ENCODE measurements around the gene TMEM120B. TPM values are rescaled to one million over a fixed set of nuclear protein-coding genes. Genes with fewer than 3 reads are reported as not detected.
A peak's percentile ranks its signal among the peaks of the same experiment; 100 is the strongest.

The TMEM120B gene
- total and polyA plus RNA-seq, 2 of the 13 experiments (the other 11 are each of a cell fraction or from before 2014, with no cell fraction given): 7.1 to 12.9 TPM

DNA sequence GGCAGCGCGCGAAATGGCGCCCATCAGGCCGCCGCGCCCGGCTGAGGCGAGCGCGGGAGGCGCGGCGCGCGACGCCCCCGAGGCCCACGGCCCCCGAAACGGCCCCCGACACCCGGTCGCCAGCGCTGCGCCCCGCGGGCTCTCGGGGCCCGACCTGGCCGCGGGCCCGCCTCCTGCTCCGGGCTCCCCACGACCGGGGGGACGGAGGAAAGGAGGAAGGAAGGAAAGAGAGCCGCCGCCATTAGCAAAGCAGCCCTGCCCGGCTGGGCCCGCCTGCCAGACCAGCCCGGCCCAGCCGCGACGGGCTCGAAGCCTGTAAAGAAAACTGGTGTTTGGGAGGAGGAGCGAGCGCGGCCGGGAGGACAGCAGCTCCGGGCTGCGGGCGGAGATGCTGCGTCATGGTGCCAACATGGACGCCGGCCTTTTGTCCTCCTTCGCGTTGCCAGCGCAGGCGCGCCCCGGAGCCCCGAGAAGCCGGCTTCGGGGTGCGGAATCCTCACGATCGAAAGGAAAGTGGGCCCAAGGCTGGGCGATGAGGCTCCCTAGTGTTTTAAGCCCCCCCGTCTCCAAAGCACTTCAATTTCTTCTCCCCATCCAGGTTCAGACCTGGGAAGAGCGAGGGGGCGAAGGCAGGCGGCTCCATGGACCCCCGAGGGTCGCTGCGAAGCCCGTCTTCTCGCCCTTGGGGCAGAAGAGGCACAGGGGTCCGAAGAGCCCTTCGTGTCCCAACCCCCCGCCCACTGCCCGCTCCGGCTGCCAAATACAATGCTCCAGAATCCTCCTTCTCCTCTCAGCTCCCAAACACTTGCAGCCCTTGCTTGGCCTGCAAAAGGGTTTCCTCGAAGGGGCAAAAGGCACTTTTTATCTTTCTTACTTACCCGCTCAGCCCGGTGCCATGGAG lies 88.4 kb downstream of the TMEM120B start (continued):
- peak; percentile 59; the same call in 1 of the 2 replicates for TF ChIP-seq RXRA (CRISPR knock-in tag; IDR thresholded peaks at IDR 0.05)
- TF ChIP-seq ZNF558 (CRISPR knock-in tag; IDR thresholded peaks at IDR 0.05; ENCODE audit: borderline replicate concordance): peak; percentile 38; the same call in 1 of the 2 replicates
- TF ChIP-seq NFE2L1 (CRISPR knock-in tag; IDR thresholded peaks at IDR 0.05; ENCODE audit: borderline replicate concordance): peak; percentile 96
- TF ChIP-seq ZNF20 (CRISPR knock-in tag; IDR thresholded peaks at IDR 0.05): no peak
- TF ChIP-seq AGO2 (optimal IDR thresholded peaks at IDR 0.05; ENCODE audit: low read depth, low read length): peak; percentile 98
- TF ChIP-seq KDM5B (CRISPR knock-in tag; IDR thresholded peaks at IDR 0.05; ENCODE audit: borderline replicate concordance): peak; percentile 59; the same call in 1 of the 2 replicates
- 0 out of 2 replicates have a peak, but pooled peaks have one; percentile 43 for TF ChIP-seq NFRKB (IDR thresholded peaks at IDR 0.05)
- TF ChIP-seq SOX13 (IDR thresholded peaks at IDR 0.05): no peak
- 0 out of 4 replicates have a peak, but pooled peaks of 1 of the 2 experiments have one; percentile 25 for TF ChIP-seq SOX13 (CRISPR knock-in tag; conservative IDR thresholded peaks at IDR 0.05 in 1 of 2, IDR thresholded peaks at IDR 0.05 in 1 of 2)
- 0 out of 2 replicates have a peak, but pooled peaks have one; percentile 13 for TF ChIP-seq IRF2 (CRISPR knock-in tag; IDR thresholded peaks at IDR 0.05)
- TF ChIP-seq TAF1 (CRISPR knock-in tag; IDR thresholded peaks at IDR 0.05): peak; percentile 83
- TF ChIP-seq, protein P1, sequence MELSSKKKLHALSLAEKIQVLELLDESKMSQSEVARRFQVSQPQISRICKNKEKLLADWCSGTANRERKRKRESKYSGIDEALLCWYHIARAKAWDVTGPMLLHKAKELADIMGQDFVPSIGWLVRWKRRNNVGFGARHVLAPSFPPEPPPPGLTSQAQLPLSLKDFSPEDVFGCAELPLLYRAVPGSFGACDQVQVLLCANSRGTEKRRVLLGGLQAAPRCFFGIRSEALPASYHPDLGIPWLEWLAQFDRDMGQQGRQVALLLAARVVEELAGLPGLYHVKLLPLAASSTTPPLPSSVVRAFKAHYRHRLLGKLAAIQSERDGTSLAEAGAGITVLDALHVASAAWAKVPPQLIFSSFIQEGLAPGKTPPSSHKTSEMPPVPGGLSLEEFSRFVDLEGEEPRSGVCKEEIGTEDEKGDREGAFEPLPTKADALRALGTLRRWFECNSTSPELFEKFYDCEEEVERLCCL (CRISPR knock-in tag; IDR thresholded peaks at IDR 0.05; ENCODE audit: borderline replicate concordance): 0 out of 2 replicates have a peak, but pooled peaks have one; percentile 11
- TF ChIP-seq ZSCAN29 (CRISPR knock-in tag; conservative IDR thresholded peaks at IDR 0.05): 0 out of 2 replicates have a peak, but pooled peaks have one; percentile 39
- TF ChIP-seq, protein P2, sequence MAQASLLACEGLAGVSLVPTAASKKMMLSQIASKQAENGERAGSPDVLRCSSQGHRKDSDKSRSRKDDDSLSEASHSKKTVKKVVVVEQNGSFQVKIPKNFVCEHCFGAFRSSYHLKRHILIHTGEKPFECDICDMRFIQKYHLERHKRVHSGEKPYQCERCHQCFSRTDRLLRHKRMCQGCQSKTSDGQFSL (CRISPR knock-in tag; IDR thresholded peaks at IDR 0.05): peak; percentile 35; the same call in 1 of the 2 replicates
- 0 out of 2 replicates have a peak, but pooled peaks have one; percentile 45 for TF ChIP-seq ZNF674 (CRISPR knock-in tag; IDR thresholded peaks at IDR 0.05; ENCODE audit: low read depth)
- TF ChIP-seq, protein P3, sequence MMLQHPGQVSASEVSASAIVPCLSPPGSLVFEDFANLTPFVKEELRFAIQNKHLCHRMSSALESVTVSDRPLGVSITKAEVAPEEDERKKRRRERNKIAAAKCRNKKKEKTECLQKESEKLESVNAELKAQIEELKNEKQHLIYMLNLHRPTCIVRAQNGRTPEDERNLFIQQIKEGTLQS (CRISPR knock-in tag; IDR thresholded peaks at IDR 0.05): peak; percentile 20; the same call in 1 of the 2 replicates
- peak; percentile 75 for TF ChIP-seq NFE2L2 (IDR thresholded peaks at IDR 0.05; ENCODE audit: low read length)
- 0 out of 2 replicates have a peak, but pooled peaks have one; percentile 51 for TF ChIP-seq ZNF430 (CRISPR knock-in tag; IDR thresholded peaks at IDR 0.05)
- TF ChIP-seq ZNF367 (CRISPR knock-in tag; IDR thresholded peaks at IDR 0.05; ENCODE audit: borderline replicate concordance): no peak
- peak; percentile 46; the same call in 1 of the 2 replicates for TF ChIP-seq ZNF605 (CRISPR knock-in tag; IDR thresholded peaks at IDR 0.05)
- TF ChIP-seq, protein P4, sequence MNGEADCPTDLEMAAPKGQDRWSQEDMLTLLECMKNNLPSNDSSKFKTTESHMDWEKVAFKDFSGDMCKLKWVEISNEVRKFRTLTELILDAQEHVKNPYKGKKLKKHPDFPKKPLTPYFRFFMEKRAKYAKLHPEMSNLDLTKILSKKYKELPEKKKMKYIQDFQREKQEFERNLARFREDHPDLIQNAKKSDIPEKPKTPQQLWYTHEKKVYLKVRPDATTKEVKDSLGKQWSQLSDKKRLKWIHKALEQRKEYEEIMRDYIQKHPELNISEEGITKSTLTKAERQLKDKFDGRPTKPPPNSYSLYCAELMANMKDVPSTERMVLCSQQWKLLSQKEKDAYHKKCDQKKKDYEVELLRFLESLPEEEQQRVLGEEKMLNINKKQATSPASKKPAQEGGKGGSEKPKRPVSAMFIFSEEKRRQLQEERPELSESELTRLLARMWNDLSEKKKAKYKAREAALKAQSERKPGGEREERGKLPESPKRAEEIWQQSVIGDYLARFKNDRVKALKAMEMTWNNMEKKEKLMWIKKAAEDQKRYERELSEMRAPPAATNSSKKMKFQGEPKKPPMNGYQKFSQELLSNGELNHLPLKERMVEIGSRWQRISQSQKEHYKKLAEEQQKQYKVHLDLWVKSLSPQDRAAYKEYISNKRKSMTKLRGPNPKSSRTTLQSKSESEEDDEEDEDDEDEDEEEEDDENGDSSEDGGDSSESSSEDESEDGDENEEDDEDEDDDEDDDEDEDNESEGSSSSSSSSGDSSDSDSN (CRISPR knock-in tag; IDR thresholded peaks at IDR 0.05): peak; percentile 30
- TF ChIP-seq HHEX (CRISPR knock-in tag; IDR thresholded peaks at IDR 0.05): no peak
